ENCODE results near the gene TEDDM1.

- no peak for TF ChIP-seq CTCF (IDR thresholded peaks at IDR 0.05)
- TF ChIP-seq EP300 (IDR thresholded peaks at IDR 0.05), result no peak
Observed at GRCh38 chr1:182408435-182409075, 8.1 kb upstream of the TEDDM1 start.
